Left lung (tissue), 10 donors: ENCODE results near the gene HNRNPF. TPM values are rescaled to one million over a fixed set of nuclear protein-coding genes. Genes with fewer than 3 reads are reported as not detected.

ENCODE experiments used
- ATAC-seq: fragments of 200-7000 bp; cut with Tn5 transposase; one replicate; pipeline ENCODE4 v1.9.1; 2020; ENCODE audit warnings: moderate library complexity
- DNase-seq, 4 donors: peaks; one replicate each; pipeline ENCODE4 v3.0.0-alpha.2; 2013 to 2020
- H3K27ac ChIP-seq, 2 donors: fragments of 200-600 bp; sonication (generic) in 1 of 2; one replicate each; pipeline versions ENCODE4 v1.5.0 to v1.8.0; 2020 to 2021
- H3K27me3 ChIP-seq, 2 donors: fragments of 200-600 bp; sonication (generic) in 1 of 2; one replicate each; pipeline versions ENCODE4 v1.5.0 to v1.8.0; 2020 to 2021
- H3K36me3 ChIP-seq, 2 donors: fragments of 200-600 bp; sonication (generic) in 1 of 2; one replicate each; pipeline versions ENCODE4 v1.5.0 to v1.8.0; 2020 to 2021
- H3K4me1 ChIP-seq, 2 donors: fragments of 200-600 bp; one replicate each; pipeline ENCODE4 v1.8.0; 2021
- H3K4me3 ChIP-seq, 2 donors: fragments of 200-600 bp; sonication (generic) in 1 of 2; one replicate each; pipeline versions ENCODE4 v1.5.0 to v1.8.0; 2020 to 2021; ENCODE audit warnings: mild to moderate bottlenecking in 1 of 2
- H3K9me3 ChIP-seq, 2 donors: fragments of 200-600 bp; sonication (generic) in 1 of 2; one replicate each; pipeline versions ENCODE4 v1.5.0 to v1.8.0; 2020 to 2021
- intact Hi-C, 2 donors: fragments of 100-400 bp; cut with DNase I; formaldehyde crosslinking; loops; one replicate each; pipeline versions ENCODE4 v1.11.2 to v1.14.2; 2022
- polyA plus RNA-seq, 6 donors: library from polyadenylated mRNA; unstranded; fragments of 120-200 nt; gene quantifications; one replicate each; pipeline ENCODE4 v1.2.1, GENCODE V29; 2013; ENCODE audit not compliant: insufficient read length in 6 of 6
- total RNA-seq, 2 donors: library from RNA; stranded (reverse); fragmentation: NEBNext Ultra II Directional; extraction: Animal tissue kit (Norgen Biotek cat#: 25700); gene quantifications; one replicate each; pipeline ENCODE4 v1.2.1, GENCODE V29; 2021
- TF ChIP-seq, protein P1 (sequence below), 2 donors: fragments of 200-600 bp; sonication (generic) in 1 of 2; IDR thresholded peaks; one replicate each; pipeline versions ENCODE4 v1.5.0 to v1.8.0; 2021; ENCODE audit warnings: antibody characterized with exemption in 2 of 2
- donor health status: DM: no; HTN: yes; CAD: no.
- donor health status: DM: no; HTN: no; CAD: no.

The HNRNPF gene
- total and polyA plus RNA-seq, 8 donors = 161 to 230 (median 175) TPM

- no peak overlapping the region for H3K27ac ChIP-seq
- intact Hi-C loops = no loop called here
- TF ChIP-seq, protein P1, sequence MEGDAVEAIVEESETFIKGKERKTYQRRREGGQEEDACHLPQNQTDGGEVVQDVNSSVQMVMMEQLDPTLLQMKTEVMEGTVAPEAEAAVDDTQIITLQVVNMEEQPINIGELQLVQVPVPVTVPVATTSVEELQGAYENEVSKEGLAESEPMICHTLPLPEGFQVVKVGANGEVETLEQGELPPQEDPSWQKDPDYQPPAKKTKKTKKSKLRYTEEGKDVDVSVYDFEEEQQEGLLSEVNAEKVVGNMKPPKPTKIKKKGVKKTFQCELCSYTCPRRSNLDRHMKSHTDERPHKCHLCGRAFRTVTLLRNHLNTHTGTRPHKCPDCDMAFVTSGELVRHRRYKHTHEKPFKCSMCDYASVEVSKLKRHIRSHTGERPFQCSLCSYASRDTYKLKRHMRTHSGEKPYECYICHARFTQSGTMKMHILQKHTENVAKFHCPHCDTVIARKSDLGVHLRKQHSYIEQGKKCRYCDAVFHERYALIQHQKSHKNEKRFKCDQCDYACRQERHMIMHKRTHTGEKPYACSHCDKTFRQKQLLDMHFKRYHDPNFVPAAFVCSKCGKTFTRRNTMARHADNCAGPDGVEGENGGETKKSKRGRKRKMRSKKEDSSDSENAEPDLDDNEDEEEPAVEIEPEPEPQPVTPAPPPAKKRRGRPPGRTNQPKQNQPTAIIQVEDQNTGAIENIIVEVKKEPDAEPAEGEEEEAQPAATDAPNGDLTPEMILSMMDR (IDR thresholded peaks at IDR 0.05) = no peak
- H3K4me3 ChIP-seq = no peak overlapping the region
- H3K9me3 ChIP-seq = no peaks in the 10 kb centered on the region
- ATAC-seq = no peak
- no peaks in the 10 kb centered on the region for H3K36me3 ChIP-seq
- peaks cover 0 to 27% of the 10 kb centered on the region in 2 donors for H3K27me3 ChIP-seq
- H3K4me1 ChIP-seq = no peaks in the 10 kb centered on the region
- DNase-seq = no peak
Measured at GRCh38 chr10:43354879-43355380, 54.1 kb downstream of the HNRNPF start.

DNA sequence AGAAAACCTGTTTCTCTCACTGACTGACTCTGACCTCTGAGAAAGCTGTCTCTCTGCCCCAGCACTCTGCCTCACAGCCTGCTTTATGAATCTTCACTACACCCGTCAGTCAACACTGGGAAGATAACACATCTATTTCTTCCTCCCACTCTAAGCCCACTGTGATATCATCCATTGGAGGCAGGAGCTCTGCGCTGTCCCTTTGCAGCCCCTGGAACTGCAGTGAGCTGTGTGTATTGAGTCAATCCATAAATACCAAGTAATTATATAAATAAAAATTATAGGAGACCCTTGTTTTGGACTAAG is 54.7 kb downstream of the HNRNPF start:
- Histone ChIP-seq H3K27me3 (peaks cover 0 to 32% of the 10 kb centered on the region in 2 donors), H3K9me3 (no peaks in the 10 kb centered on the region), H3K4me3 (no peak overlapping the region), H3K27ac (no peak overlapping the region), H3K4me1 (no peaks in the 10 kb centered on the region), H3K36me3 (no peaks in the 10 kb centered on the region)
- no peak for DNase-seq
- TF ChIP-seq, protein P1 (IDR thresholded peaks at IDR 0.05) = no peak
- no peak for ATAC-seq
- intact Hi-C loops = no loop called here

GRCh38 chr10:43353495-43354329 is 55.3 kb downstream of the HNRNPF start:
- no peak for DNase-seq
- Histone ChIP-seq H3K4me3 (no peak overlapping the region), H3K4me1 (no peaks in the 10 kb centered on the region), H3K27ac (no peak overlapping the region), H3K27me3 (peaks cover 0 to 36% of the 10 kb centered on the region in 2 donors), H3K36me3 (no peaks in the 10 kb centered on the region), H3K9me3 (no peaks in the 10 kb centered on the region)
- intact Hi-C loops = no loop called here
- TF ChIP-seq, protein P1 (IDR thresholded peaks at IDR 0.05) = no peak
- no peak for ATAC-seq

DNA sequence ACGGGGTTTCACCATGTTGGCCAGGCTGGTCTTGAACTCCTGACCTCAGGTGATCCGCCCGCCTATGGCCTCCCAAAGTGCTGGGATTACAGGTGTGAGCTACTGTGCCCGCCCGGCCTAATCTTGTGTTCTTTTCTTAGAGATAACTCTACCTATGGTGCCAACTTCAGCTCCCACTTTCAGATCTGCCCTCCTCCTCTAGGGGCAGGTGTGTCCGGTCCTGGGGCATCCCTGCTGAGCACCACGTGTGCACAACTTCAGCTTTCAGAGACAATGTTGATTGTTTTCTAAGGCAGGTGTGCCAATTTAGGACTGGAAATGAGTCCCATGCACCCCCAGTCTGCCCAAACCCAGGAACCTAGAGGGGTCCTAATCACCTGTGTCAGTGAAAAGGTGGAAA is 56.0 kb downstream of the HNRNPF start:
- Histone ChIP-seq H3K27ac (no peak overlapping the region), H3K36me3 (no peaks in the 10 kb centered on the region), H3K27me3 (peaks cover 0 to 36% of the 10 kb centered on the region in 2 donors), H3K4me3 (no peak overlapping the region), H3K9me3 (no peaks in the 10 kb centered on the region), H3K4me1 (peaks cover 0 to 5% of the 10 kb centered on the region in 2 donors)
- TF ChIP-seq, protein P1 (IDR thresholded peaks at IDR 0.05) = no peak
- DNase-seq (no peak), ATAC-seq (no peak)
- intact Hi-C loops = no loop called here

GRCh38 chr10:43351301-43351700 is 57.7 kb downstream of the HNRNPF start:
- ATAC-seq (no peak), DNase-seq (no peak)
- Histone ChIP-seq H3K27me3 (peaks cover 0 to 36% of the 10 kb centered on the region in 2 donors), H3K4me1 (peaks cover 0 to 5% of the 10 kb centered on the region in 2 donors), H3K4me3 (no peak overlapping the region), H3K27ac (no peak overlapping the region), H3K36me3 (no peaks in the 10 kb centered on the region), H3K9me3 (no peaks in the 10 kb centered on the region)
- TF ChIP-seq, protein P1 (IDR thresholded peaks at IDR 0.05) = no peak
- intact Hi-C loops = no loop called here
